ENCODE results near the gene ZNF324B. TPM values are rescaled to one million over a fixed set of nuclear protein-coding genes. Genes with fewer than 3 reads are reported as not detected.

ZNF324B gene
- total RNA-seq, 1 experiment from 2014 or later: 4.6 TPM

- no peaks in the 10 kb centered on the region for H3K9me3 Mint-ChIP-seq (ENCODE audit: unreplicated experiment)
- intact Hi-C loops (cut with micrococcal nuclease; ENCODE audit: unreplicated experiment): loop anchor here (1.0 to 2.0 kb wide), 3 partner anchors 9 to 75 kb away; partner anchors contain the start of gene ZNF324
- Histone ChIP-seq H3K4me3 (ENCODE audit: low read depth, low read length) (peak within 1 kb of the TSS; percentile 71), H3K27me3 (replicated peaks; ENCODE audit: control insufficient read depth, insufficient read depth, low read length) (no peaks in the 10 kb centered on the region), H3K9me3 (no peaks in the 10 kb centered on the region), H3K36me3 (ENCODE audit: control insufficient read depth, insufficient read depth, low read length) (peaks cover 1% of the 10 kb centered on the region; the same call in 1 of the 2 replicates), H3K4me1 (peaks cover 5% of the 10 kb centered on the region; the same call in 1 of the 2 replicates)
- H3K4me1 Mint-ChIP-seq (ENCODE audit: low read depth, unreplicated experiment): no peaks in the 10 kb centered on the region
- BruUV-seq (replicated peaks): no TSS peak
- H3K27ac Mint-ChIP-seq (ENCODE audit: unreplicated experiment): peak within 1 kb of the TSS; percentile 85
- ChIA-PET CTCF (no interaction called here), POLR2A (interaction anchor here (1.0 to 1.5 kb wide), 4 partner anchors 10 to 113 kb away, joined by 3 to 6 read pairs (median 4); partner anchors contain the start of genes TRIM28, ZNF497 and ZNF584)
- peaks cover 42% of the 10 kb centered on the region for H3K36me3 Mint-ChIP-seq (ENCODE audit: insufficient read depth, unreplicated experiment)
- peak; percentile 95 to 97 for DNase-seq
- peak within 1 kb of the TSS; percentile 79 for H3K4me3 Mint-ChIP-seq (ENCODE audit: unreplicated experiment)
- no peaks in the 10 kb centered on the region for H3K27me3 Mint-ChIP-seq (ENCODE audit: insufficient read depth, unreplicated experiment)
- TF ChIP-seq CTCF (IDR thresholded peaks at IDR 0.05; ENCODE audit: insufficient read depth in 1 of 2, low read depth in 1 of 2, low read length in 1 of 2, severe bottlenecking in 1 of 2, unreplicated experiment in 1 of 2): no peak
Measured at GRCh38 chr19:58475714-58476497, 24.5 kb downstream of the ZNF324B start, which contains the start of gene ZNF446. Gene ZNF446 (plus strand): TSS chr19:58476352. CDS start chr19:58477219, 867 bp downstream.

GRCh38 chr19:58476498-58477015, 25.1 kb downstream of the ZNF324B start:
- no peak for TF ChIP-seq CTCF (IDR thresholded peaks at IDR 0.05; ENCODE audit: insufficient read depth in 1 of 2, low read depth in 1 of 2, low read length in 1 of 2, severe bottlenecking in 1 of 2, unreplicated experiment in 1 of 2)
- ChIA-PET CTCF (no interaction called here), POLR2A (interaction anchor here (0.9 kb wide), 1 partner anchor 198 kb away, joined by 3 read pairs; no protein-coding TSS in a partner anchor)
- H3K4me3 ChIP-seq (ENCODE audit: low read depth, low read length): peak overlapping the region; percentile 71
- no peaks in the 10 kb centered on the region for H3K9me3 ChIP-seq
- Mint-ChIP-seq H3K27ac (ENCODE audit: unreplicated experiment) (peak overlapping the region; percentile 85), H3K36me3 (ENCODE audit: insufficient read depth, unreplicated experiment) (peaks cover 42% of the 10 kb centered on the region), H3K27me3 (ENCODE audit: insufficient read depth, unreplicated experiment) (no peaks in the 10 kb centered on the region), H3K4me1 (ENCODE audit: low read depth, unreplicated experiment) (no peaks in the 10 kb centered on the region), H3K9me3 (ENCODE audit: unreplicated experiment) (no peaks in the 10 kb centered on the region), H3K4me3 (ENCODE audit: unreplicated experiment) (peak overlapping the region; percentile 79)
- intact Hi-C loops (cut with micrococcal nuclease; ENCODE audit: unreplicated experiment): no loop called here
- no TSS peak for BruUV-seq (replicated peaks)
- peaks cover 5% of the 10 kb centered on the region; the same call in 1 of the 2 replicates for H3K4me1 ChIP-seq
- H3K27me3 ChIP-seq (replicated peaks; ENCODE audit: control insufficient read depth, insufficient read depth, low read length): no peaks in the 10 kb centered on the region
- peaks cover 1% of the 10 kb centered on the region; the same call in 1 of the 2 replicates for H3K36me3 ChIP-seq (ENCODE audit: control insufficient read depth, insufficient read depth, low read length)
- peak in 1 of 2 experiments; percentile 34 for DNase-seq

- no peak for TF ChIP-seq CTCF (IDR thresholded peaks at IDR 0.05; ENCODE audit: insufficient read depth in 1 of 2, low read depth in 1 of 2, low read length in 1 of 2, severe bottlenecking in 1 of 2, unreplicated experiment in 1 of 2)
- Mint-ChIP-seq H3K27ac (ENCODE audit: unreplicated experiment) (peak overlapping the region; percentile 85), H3K4me1 (ENCODE audit: low read depth, unreplicated experiment) (no peaks in the 10 kb centered on the region), H3K4me3 (ENCODE audit: unreplicated experiment) (peak overlapping the region; percentile 79), H3K36me3 (ENCODE audit: insufficient read depth, unreplicated experiment) (peaks cover 40% of the 10 kb centered on the region), H3K27me3 (ENCODE audit: insufficient read depth, unreplicated experiment) (no peaks in the 10 kb centered on the region), H3K9me3 (ENCODE audit: unreplicated experiment) (no peaks in the 10 kb centered on the region)
- no peak for DNase-seq
- Histone ChIP-seq H3K4me1 (peaks cover 5% of the 10 kb centered on the region; the same call in 1 of the 2 replicates), H3K9me3 (no peaks in the 10 kb centered on the region), H3K4me3 (ENCODE audit: low read depth, low read length) (peak overlapping the region; percentile 71), H3K27me3 (replicated peaks; ENCODE audit: control insufficient read depth, insufficient read depth, low read length) (no peaks in the 10 kb centered on the region), H3K36me3 (ENCODE audit: control insufficient read depth, insufficient read depth, low read length) (peaks cover under 1% of the 10 kb centered on the region; the same call in 1 of the 2 replicates)
- CTCF ChIA-PET: no interaction called here
- intact Hi-C loops (cut with micrococcal nuclease; ENCODE audit: unreplicated experiment): no loop called here
- POLR2A ChIA-PET: interaction anchor here (0.5 to 0.9 kb wide), 2 partner anchors 16 to 199 kb away, joined by 3 read pairs; no protein-coding TSS in a partner anchor
- no TSS peak for BruUV-seq (replicated peaks)
Measured at GRCh38 chr19:58477130-58477529, 25.7 kb downstream of the ZNF324B start.
